ENCODE data around the gene ROR1. TPM values are rescaled to one million over a fixed set of nuclear protein-coding genes. Genes with fewer than 3 reads are reported as not detected.
"Not testable (repeated sequence)": the region's sequence is repeated elsewhere in the genome, so short reads cannot be mapped to it uniquely, and the experiment has no call there.

ROR1 gene
- total and polyA plus RNA-seq, 9 of the 15 experiments (the other 6 are each of a cell fraction or from before 2014, with no cell fraction given): 0.02 TPM; not detected in 8

GRCh38 chr1:64223329-64224151 is 449.7 kb downstream of the ROR1 start:
- Histone ChIP-seq H3K27ac (ENCODE audit: extremely low read depth, low read depth, low read length) (no peak overlapping the region), H3K9me3 (replicated peaks; ENCODE audit: control insufficient read depth, insufficient read depth, low read depth, low read length) (no peaks in the 10 kb centered on the region), H3K4me2 (ENCODE audit: insufficient read depth, low read length) (no peak overlapping the region), H3K36me3 (ENCODE audit: control insufficient read depth, insufficient read depth, low read length) (no peaks in the 10 kb centered on the region), H3K9me1 (ENCODE audit: control insufficient read depth, insufficient read depth, low read length) (no peaks in the 10 kb centered on the region), H3K79me2 (ENCODE audit: control insufficient read depth, insufficient read depth, low read length) (no peaks in the 10 kb centered on the region), H3K9ac (ENCODE audit: insufficient read depth in 1 of 2, low read depth in 2 of 2, low read length in 2 of 2) (no peak overlapping the region), H2AFZ (ENCODE audit: low read depth, low read length) (no peak overlapping the region), H3K4me3 (no peak overlapping the region), H3K27me3 (ENCODE audit: control insufficient read depth in 2 of 2, insufficient read depth in 2 of 2, low read length in 2 of 2) (no peaks in the 10 kb centered on the region), H4K20me1 (replicated peaks; ENCODE audit: control insufficient read depth, insufficient read depth, low read length) (no peaks in the 10 kb centered on the region), H3K4me1 (replicated peaks in 1 of 2; ENCODE audit: control insufficient read depth in 2 of 2, insufficient read depth in 2 of 2, low read length in 2 of 2) (no peaks in the 10 kb centered on the region)
- intact Hi-C loops (cut with micrococcal nuclease) (no loop called here), in situ Hi-C loops (cut with MboI) (no loop called here)
- ChIA-PET POLR2A (no interaction called here), CTCF (ENCODE audit: low intra/inter-chr PET ratio) (no interaction called here)
- FAIRE-seq (no peak), ATAC-seq (no peak), DNase-seq (ENCODE audit: extremely low read depth in 1 of 4, low spot score in 3 of 4) (no peak)
- no TSS peak for BruUV-seq (replicated peaks)
- TF ChIP-seq ZNF507 (tag; conservative IDR thresholded peaks at IDR 0.05) (0 out of 2 replicates have a peak, but pooled peaks have one; percentile 15), MCM2 (IDR thresholded peaks at IDR 0.05; ENCODE audit: low read depth) (no peak), FOSL1 (tag; conservative IDR thresholded peaks at IDR 0.05) (peak; percentile 74), MEF2A (IDR thresholded peaks at IDR 0.05; ENCODE audit: control insufficient read depth, low read depth, low read length) (no peak)
- under 1% methylated on average over 7 of the region's 7 CpGs for WGBS (ENCODE audit: insufficient coverage, low coverage, missing lambda C conversion rate)

GRCh38 chr1:64224236-64224635 is 450.4 kb downstream of the ROR1 start:
- H3K9ac ChIP-seq (ENCODE audit: insufficient read depth in 1 of 2, low read depth in 2 of 2, low read length in 2 of 2); H3K9me1 ChIP-seq (ENCODE audit: control insufficient read depth, insufficient read depth, low read length); in situ Hi-C loops (cut with MboI); H3K79me2 ChIP-seq (ENCODE audit: control insufficient read depth, insufficient read depth, low read length); H3K4me3 ChIP-seq; FAIRE-seq; H3K27me3 ChIP-seq (ENCODE audit: control insufficient read depth in 2 of 2, insufficient read depth in 2 of 2, low read length in 2 of 2); H3K36me3 ChIP-seq (ENCODE audit: control insufficient read depth, insufficient read depth, low read length); BruUV-seq (replicated peaks); H4K20me1 ChIP-seq (replicated peaks; ENCODE audit: control insufficient read depth, insufficient read depth, low read length); H3K4me2 ChIP-seq (ENCODE audit: insufficient read depth, low read length); POLR2A ChIA-PET; intact Hi-C loops (cut with micrococcal nuclease); CTCF ChIA-PET (ENCODE audit: low intra/inter-chr PET ratio); H2AFZ ChIP-seq (ENCODE audit: low read depth, low read length); H3K9me3 ChIP-seq (replicated peaks; ENCODE audit: control insufficient read depth, insufficient read depth, low read depth, low read length); DNase-seq (ENCODE audit: extremely low read depth in 1 of 4, low spot score in 3 of 4); H3K27ac ChIP-seq (ENCODE audit: extremely low read depth, low read depth, low read length); H3K4me1 ChIP-seq (replicated peaks in 1 of 2; ENCODE audit: control insufficient read depth in 2 of 2, insufficient read depth in 2 of 2, low read length in 2 of 2); ATAC-seq: not testable (repeated sequence)
- WGBS (ENCODE audit: insufficient coverage, low coverage, missing lambda C conversion rate): under 1% methylated on average over 7 of the region's 7 CpGs
